Caco-2 (cell line): Measurements from ENCODE around the gene COL27A1. TPM values are rescaled to one million over a fixed set of nuclear protein-coding genes. Genes with fewer than 3 reads are reported as not detected.

Experiments
- BruUV-seq: library from RNA; stranded (reverse); fragments of 400-500 nt; replicated peaks from 2 replicates; lab custom pipeline; 2021; lab: Mats Ljungman, UMichigan
- CTCF ChIA-PET: fragments of 300-600 bp; sonication (Branson Sonifier 250); formaldehyde crosslinking; loops from one replicate; lab custom pipeline; 2022; ENCODE audit warnings: antibody characterized with exemption; lab: Charles Lee
- POLR2A ChIA-PET: fragments of 300-600 bp; sonication (Branson Sonifier 250); formaldehyde crosslinking; loops from one replicate; lab custom pipeline; 2022; ENCODE audit warnings: antibody characterized with exemption; lab: Charles Lee
- DNase-seq, 2 experiments: peaks; one replicate each; pipeline versions ENCODE4 v3.0.0 to v3.0.0-alpha.2; 2020 to 2022
- H3K27me3 ChIP-seq: replicated peaks from 2 replicates; pipeline ENCODE4 v1.6.0; 2011; ENCODE audit warnings: low read length; ENCODE audit not compliant: control insufficient read depth, insufficient read depth
- H3K36me3 ChIP-seq: 2 replicates; pipeline ENCODE4 v1.5.1; 2011; ENCODE audit warnings: low read length; ENCODE audit not compliant: control insufficient read depth, insufficient read depth
- H3K4me1 ChIP-seq: fragments of 250-450 bp; sonication (Bioruptor Pico); 2 replicates; pipeline ENCODE4 v1.5.1; 2020; ENCODE audit warnings: mild to moderate bottlenecking
- H3K4me3 ChIP-seq: 2 replicates; pipeline ENCODE4 v1.5.1; 2011; ENCODE audit warnings: low read depth, mild to moderate bottlenecking, control low read depth, low read length
- H3K9me3 ChIP-seq: fragments of 250-450 bp; sonication (Bioruptor Pico); 2 replicates; pipeline ENCODE4 v1.5.1; 2020; ENCODE audit warnings: mild to moderate bottlenecking, moderate library complexity
- H3K27ac Mint-ChIP-seq: one replicate; pipeline ENCODE4 v1.8.0; 2022; ENCODE audit warnings: mixed read lengths; ENCODE audit not compliant: unreplicated experiment
- H3K27me3 Mint-ChIP-seq: one replicate; pipeline ENCODE4 v1.8.0; 2022; ENCODE audit warnings: mixed read lengths; ENCODE audit not compliant: insufficient read depth, unreplicated experiment
- H3K36me3 Mint-ChIP-seq: one replicate; pipeline ENCODE4 v1.8.0; 2022; ENCODE audit warnings: mild to moderate bottlenecking, mixed read lengths; ENCODE audit not compliant: insufficient read depth, unreplicated experiment
- H3K4me1 Mint-ChIP-seq: one replicate; pipeline ENCODE4 v1.8.0; 2022; ENCODE audit warnings: low read depth, mixed read lengths; ENCODE audit not compliant: unreplicated experiment
- H3K4me3 Mint-ChIP-seq: one replicate; pipeline ENCODE4 v1.8.0; 2022; ENCODE audit warnings: mild to moderate bottlenecking, moderate library complexity, mixed read lengths; ENCODE audit not compliant: unreplicated experiment
- H3K9me3 Mint-ChIP-seq: one replicate; pipeline ENCODE4 v1.8.0; 2022; ENCODE audit warnings: mixed read lengths; ENCODE audit not compliant: unreplicated experiment
- CTCF ChIP-seq, 2 experiments: fragments of 200-600 bp in 1 of 2; IDR thresholded peaks; 1 replicate in 1 of 2; 2 replicates in 1 of 2; pipeline versions ENCODE4 v1.5.1 to v1.8.0; 2011 to 2022; ENCODE audit warnings: antibody characterized with exemption in 1 of 2, control low read depth in 1 of 2, inconsistent platforms in 1 of 2, low read depth in 1 of 2, low read length in 1 of 2, mild to moderate bottlenecking in 1 of 2, moderate library complexity in 1 of 2; ENCODE audit not compliant: insufficient read depth in 1 of 2, severe bottlenecking in 1 of 2, unreplicated experiment in 1 of 2
- intact Hi-C: fragments of 100-400 bp; cut with micrococcal nuclease; formaldehyde crosslinking; loops from one replicate; pipeline ENCODE4 v1.10.0; 2022; ENCODE audit not compliant: unreplicated experiment
- total RNA-seq: library from RNA; stranded (reverse); gene quantifications from 2 replicates; pipeline ENCODE4 v1.2.3, GENCODE V29; 2022

COL27A1 gene
- total RNA-seq, 1 experiment from 2014 or later = 31.1 TPM

- Mint-ChIP-seq H3K4me3 (no peak overlapping the region), H3K27me3 (no peaks in the 10 kb centered on the region), H3K27ac (no peak overlapping the region), H3K4me1 (peaks cover 35% of the 10 kb centered on the region), H3K9me3 (peaks cover 11% of the 10 kb centered on the region), H3K36me3 (no peaks in the 10 kb centered on the region)
- no peaks in the 10 kb centered on the region for H3K9me3 ChIP-seq
- peak in 1 of 2 experiments; percentile 32 for DNase-seq
- H3K36me3 ChIP-seq = no peaks in the 10 kb centered on the region
- no TSS peak for BruUV-seq
- POLR2A ChIA-PET = no interaction called here
- no peak for TF ChIP-seq CTCF (IDR thresholded peaks at IDR 0.05; ENCODE audit: insufficient read depth in 1 of 2, low read depth in 1 of 2, low read length in 1 of 2, severe bottlenecking in 1 of 2, unreplicated experiment in 1 of 2)
- H3K27me3 ChIP-seq = no peaks in the 10 kb centered on the region
- H3K4me3 ChIP-seq = no peak overlapping the region
- H3K4me1 ChIP-seq = peaks cover 64% of the 10 kb centered on the region
- intact Hi-C loops = no loop called here
- CTCF ChIA-PET = interaction anchor here (0.5 to 2.8 kb wide), 2 partner anchors 12 to 154 kb away, joined by 4 to 16 read pairs; no protein-coding TSS in a partner anchor
Observed at GRCh38 chr9:114120192-114121014, 34.9 kb upstream of the COL27A1 start.

- no peak overlapping the region for H3K27ac Mint-ChIP-seq
- no peaks in the 10 kb centered on the region for H3K36me3 ChIP-seq
- peaks cover 11% of the 10 kb centered on the region for H3K9me3 Mint-ChIP-seq
- H3K4me1 Mint-ChIP-seq = peaks cover 35% of the 10 kb centered on the region
- CTCF ChIA-PET = interaction anchor here (0.6 kb wide), 1 partner anchor 13 kb away, joined by 5 read pairs; no protein-coding TSS in a partner anchor
- no peaks in the 10 kb centered on the region for H3K27me3 Mint-ChIP-seq
- H3K36me3 Mint-ChIP-seq = no peaks in the 10 kb centered on the region
- no peak overlapping the region for H3K4me3 ChIP-seq
- intact Hi-C loops = no loop called here
- H3K4me1 ChIP-seq = peaks cover 60% of the 10 kb centered on the region
- H3K9me3 ChIP-seq = no peaks in the 10 kb centered on the region
- no peaks in the 10 kb centered on the region for H3K27me3 ChIP-seq
- no peak for TF ChIP-seq CTCF (IDR thresholded peaks at IDR 0.05; ENCODE audit: insufficient read depth in 1 of 2, low read depth in 1 of 2, low read length in 1 of 2, severe bottlenecking in 1 of 2, unreplicated experiment in 1 of 2)
- no peak overlapping the region for H3K4me3 Mint-ChIP-seq
- POLR2A ChIA-PET = no interaction called here
- BruUV-seq = no TSS peak
- peak in 1 of 2 experiments; percentile 23 for DNase-seq
Observed at GRCh38 chr9:114121227-114122135, 33.9 kb upstream of the COL27A1 start.
